ENCODE results near the gene CRKL.
"Not testable (repeated sequence)": the region's sequence is repeated elsewhere in the genome, so short reads cannot be mapped to it uniquely, and the experiment has no call there.

The CRKL gene, protein sequence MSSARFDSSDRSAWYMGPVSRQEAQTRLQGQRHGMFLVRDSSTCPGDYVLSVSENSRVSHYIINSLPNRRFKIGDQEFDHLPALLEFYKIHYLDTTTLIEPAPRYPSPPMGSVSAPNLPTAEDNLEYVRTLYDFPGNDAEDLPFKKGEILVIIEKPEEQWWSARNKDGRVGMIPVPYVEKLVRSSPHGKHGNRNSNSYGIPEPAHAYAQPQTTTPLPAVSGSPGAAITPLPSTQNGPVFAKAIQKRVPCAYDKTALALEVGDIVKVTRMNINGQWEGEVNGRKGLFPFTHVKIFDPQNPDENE

DNA sequence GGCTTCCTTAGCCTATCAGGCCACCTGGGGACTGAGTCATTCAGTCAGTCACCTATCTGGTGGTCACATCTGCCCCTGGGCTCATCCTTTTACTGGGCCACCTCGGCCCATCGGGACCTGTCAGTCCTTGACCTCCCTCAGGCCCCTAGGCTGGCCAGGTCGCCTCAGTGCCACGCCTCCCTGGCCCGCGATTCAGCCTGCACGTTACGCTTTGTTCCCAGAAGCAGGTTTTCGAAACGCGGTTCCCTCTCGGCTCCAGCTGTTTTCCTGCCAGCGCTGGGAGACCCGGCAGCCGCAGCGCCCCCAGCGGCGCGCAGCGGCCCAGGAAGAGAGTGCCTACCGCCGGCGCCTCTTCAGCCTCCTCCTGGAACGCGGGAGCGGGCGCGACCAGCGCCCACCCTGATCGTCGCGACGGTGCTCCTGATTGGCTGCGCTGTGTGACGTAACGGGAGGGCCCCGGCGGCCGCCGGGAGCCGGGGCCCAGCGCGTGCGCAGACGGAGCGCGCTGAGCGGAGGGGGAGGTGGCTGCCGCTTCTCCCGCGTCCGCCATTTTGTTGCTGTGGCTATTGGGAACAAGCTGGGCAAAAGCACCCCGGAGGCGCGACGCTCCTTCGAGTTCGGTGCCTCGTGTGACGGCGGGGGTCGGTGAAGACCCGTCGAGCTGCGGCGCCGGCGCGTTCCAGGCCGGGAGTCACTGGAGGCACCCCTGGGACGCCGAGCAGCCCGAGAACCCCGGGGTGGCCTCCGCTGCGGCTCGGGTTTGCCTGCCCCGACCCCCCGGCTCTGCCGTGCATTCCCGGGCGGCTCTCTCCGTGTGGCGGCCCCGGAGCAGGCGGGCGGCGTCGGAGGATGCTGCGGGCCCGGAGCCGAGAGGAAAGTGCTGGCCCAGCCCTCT is at the start of gene CRKL:
TSS of gene CRKL (plus strand) at position 492 of the 895 bp plus-strand sequence. CDS start 528 bp downstream, outside the sequence.
- DNase-seq (ENCODE audit: low spot score) = peak; percentile 97

DNA sequence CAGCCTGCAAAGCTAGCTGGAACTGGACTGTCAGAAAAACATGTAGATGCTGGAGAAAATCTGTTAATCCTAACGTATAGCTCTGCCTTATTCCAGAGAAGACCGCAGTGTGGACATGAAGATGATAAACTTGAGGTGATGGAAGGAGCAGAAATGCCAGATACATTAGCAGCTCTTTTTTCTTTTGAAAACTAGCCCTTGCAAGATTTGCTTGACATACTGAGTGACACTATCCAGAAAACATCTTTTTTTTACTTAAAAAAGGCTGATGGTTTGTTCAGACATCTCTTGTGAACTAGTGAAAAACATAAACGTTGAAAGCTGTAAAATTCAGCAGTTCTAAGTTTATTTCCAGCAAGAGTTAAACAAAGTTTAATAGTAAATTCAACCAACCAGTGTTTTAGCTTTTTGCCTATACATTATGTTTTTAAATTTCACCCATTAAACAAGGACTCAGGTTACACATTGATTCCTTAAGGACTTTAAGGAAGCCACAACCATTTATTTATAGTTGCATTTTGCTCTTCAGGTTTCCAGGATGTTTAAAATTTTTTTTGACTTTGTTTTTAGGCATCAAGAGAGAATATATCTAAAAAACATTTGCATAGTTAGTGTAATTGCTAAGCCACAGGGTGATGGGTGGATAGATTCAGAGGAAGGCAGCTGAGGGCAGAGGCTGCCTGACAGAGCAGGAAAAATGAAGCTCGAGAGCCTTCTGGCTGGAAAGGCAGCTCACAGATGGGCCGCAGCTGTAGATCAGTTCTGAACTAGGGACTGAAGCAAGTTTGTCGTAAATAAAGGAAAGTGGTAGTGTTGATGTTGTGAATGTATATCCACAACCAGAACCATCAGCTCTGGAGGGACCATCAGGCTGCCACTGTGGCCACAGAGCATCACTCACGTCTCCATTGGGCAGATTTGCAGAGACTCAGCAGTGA is 48.9 kb upstream of the CRKL start:
- no peak for DNase-seq (ENCODE audit: low spot score)

DNA sequence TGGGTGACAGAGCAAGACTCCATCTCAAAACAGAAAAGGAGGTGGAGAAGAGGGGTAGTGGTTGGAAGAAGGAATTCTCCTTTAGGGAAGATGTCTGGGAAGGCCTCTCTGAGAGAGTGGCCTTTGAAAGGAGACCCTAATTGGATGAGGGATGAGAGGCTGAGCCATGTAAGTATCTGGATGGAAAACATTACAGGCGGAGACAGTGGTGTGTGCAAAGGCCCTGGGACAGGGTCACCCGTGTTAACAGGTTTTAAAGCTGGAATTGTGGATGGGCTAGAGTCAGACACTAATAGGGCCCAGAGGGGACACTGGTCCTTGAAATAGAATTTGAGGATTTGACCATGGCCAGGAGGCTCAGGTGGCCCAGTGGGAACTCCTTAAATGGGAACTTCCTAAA is 48.0 kb upstream of the CRKL start:
- no peak for DNase-seq (ENCODE audit: low spot score)

DNA sequence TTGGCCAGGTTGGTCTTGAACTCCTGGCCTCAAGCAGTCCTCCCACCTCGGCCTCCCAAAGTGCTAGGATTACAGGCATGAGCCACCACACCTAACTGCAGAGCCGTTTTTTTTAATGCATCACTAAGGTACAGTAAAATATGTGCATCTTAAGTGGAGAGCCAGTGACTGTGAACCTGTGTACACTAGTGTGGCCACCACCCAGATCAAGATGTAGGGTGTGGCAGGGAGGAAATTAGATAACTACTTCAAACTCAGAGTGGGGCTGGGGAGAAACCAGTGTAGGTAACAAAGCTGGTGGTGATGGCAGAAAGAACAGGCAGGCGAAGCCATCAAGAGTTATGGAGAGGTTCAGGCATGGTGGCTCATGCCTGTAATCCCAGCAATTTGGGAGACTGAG is 44.0 kb upstream of the CRKL start:
- DNase-seq (ENCODE audit: low spot score) = no peak

DNA sequence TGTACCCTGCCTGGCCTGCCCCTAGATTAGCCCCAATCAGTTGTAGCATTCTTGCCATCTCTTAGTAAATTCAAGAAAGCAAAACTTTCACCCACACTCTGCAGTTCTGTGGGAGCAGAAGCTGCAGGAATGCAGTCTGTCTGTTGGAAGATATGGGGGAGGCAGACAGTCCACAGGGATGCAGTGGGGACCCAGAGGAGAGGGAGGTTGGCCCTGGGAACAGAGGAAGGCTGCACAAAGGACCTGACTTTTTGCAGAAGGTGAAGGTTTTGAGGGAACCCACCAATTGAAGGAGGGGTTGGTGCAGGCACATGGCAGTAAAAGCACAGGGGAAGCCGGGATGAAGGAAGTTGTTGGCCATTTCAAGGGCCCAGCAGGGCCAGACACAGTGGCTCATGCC is 41.9 kb upstream of the CRKL start:
- DNase-seq (ENCODE audit: low spot score) = no peak

DNA sequence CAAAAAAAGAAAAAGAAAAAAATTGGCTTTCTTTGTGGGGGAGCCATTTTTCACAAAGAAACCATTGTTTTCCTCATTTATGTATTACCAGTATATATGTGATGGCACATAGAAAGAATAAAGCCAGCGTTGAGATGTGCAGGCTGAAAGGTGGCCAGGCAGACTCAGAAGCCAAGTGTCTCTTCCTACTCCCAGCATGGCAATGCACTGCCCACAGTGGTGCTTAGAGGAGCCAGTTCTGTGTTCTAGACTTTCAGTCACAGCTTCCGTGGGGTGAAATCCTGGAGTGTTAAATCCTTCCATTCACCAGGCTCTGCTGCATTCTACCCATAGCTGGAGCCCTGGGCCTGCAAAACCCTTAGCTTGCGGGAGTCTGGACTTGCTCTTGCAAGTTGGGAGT is 39.5 kb upstream of the CRKL start:
- no peak for DNase-seq (ENCODE audit: low spot score)

DNA sequence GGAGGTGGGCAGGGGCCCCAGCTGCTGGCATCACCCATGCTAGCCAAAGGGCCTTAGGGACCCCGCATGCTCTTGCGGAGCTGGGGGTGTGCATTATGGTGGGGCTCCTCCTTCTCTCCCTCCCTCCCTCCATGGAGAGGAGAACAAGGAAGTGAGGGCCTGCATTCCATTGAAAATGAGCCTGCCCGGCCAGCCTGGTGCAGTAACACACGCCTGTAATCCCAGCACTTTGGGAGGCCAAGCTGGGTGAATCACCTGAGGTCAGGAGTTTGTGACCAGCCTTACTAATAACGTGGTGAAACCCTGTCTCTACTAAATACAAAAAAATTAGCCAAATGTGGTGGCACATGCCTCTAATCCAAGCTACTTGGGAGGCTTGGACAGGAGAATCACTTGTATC is 36.0 kb upstream of the CRKL start:
- DNase-seq (ENCODE audit: low spot score) = no peak

DNA sequence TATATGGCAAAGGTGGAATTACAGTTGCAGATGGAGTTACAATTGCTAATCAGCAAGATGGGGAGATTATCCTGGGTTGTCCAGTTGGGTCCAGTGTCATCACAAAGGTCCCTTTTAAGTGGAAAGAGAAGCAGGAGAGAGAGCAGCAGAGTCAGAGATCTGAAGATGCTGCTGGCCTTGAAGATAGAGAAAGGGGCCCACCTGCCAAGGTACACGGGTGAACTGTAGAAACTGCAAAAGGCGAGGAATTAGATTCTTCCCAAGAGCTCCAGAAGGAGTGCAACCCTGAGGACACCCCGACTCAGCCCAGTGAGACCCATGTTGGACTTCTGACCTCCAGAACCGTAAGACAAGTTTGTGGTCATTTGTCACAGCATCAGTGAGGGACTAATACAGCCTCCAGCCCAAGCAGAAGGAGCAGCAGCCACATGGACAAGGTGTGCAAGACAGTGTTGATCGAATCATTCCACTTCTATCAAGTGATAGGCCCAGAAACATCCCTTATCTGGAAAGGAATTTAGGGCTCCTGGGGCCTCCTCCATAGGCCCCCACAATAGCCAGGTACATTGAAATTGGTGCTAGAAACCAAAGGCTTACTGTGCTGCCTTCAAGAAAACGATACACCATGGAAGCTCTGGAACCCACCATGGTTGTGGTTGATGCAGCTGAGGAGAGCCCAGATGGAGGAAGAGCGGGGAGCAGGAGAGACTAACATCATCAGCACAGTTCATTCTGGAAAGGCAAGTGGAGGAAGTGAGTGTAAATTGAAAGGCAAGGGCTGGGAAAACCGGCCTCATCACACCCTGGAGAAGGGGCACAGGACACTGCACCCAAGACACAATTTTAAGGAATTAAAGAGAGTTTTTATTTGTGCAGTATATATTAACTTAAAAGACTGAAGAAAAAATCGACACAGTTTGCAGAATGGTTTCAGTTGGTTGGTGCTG is 35.1 kb upstream of the CRKL start:
- no peak for DNase-seq (ENCODE audit: low spot score)

DNA sequence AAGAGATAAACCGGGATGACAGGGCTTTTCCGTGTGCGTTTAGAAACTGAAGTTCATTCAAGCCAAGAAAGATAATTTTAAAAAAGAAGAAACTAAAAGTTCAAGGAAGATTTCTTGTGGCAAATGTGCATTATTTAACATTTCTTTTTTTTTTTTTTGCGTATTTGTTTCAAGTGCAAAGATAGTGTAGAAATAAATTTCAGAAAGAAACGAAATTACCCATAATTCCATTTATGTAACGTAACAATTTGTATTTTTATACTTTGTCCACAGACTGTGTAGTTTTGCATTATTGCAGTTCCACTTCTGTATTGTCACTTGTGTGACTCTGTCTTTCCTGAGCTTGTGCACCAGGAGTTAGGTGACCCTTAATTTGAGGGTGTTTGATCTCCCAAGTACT is 34.4 kb upstream of the CRKL start:
- DNase-seq (ENCODE audit: low spot score) = no peak

DNA sequence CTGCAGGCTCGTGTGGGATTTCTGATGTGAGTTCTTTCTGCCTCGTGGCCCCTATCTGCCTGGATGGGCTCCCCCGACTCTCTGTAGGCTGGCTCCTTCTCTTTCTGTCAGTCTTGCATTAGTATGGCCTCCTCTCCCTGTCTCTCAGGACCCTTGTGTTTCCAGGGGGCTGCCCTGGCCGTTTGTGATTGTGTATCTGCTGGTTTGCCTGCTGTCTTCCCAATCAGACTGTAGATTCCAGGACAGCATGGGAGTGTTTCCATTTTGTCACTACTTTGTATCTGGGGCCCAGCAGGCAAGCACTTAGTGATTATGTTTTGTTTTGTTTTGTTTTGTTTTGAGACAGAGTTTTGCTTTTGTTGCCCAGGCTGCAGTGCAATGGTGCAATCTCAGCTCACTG is 32.8 kb upstream of the CRKL start:
- DNase-seq (ENCODE audit: low spot score) = no peak

DNA sequence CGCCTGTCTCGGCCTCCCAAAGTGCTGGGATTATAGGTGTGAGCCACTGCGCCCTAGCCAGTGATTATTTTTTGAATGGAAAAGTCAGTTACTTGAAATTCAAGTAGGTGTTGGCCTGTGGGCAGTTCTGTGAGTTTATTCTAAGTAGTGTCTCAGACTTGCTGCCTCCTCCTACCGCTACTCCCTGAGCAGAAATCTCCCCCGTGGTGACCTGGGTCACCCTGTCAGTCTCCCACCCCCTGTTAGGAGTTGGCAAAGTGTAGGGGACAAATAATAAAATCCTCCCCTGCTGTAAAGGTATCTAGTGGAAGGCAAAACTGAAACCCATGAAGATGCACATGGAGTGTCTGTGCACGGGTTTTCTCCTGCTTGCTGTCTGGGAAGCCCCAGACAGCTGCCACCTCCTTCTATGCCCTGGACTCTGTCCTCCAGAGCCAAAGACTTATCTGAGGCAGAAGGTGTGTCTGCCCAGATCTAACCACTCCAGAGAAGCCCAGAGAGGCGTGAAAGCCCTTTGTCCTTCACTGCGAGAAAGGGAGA is 32.1 kb upstream of the CRKL start:
- DNase-seq (ENCODE audit: low spot score) = no peak

DNA sequence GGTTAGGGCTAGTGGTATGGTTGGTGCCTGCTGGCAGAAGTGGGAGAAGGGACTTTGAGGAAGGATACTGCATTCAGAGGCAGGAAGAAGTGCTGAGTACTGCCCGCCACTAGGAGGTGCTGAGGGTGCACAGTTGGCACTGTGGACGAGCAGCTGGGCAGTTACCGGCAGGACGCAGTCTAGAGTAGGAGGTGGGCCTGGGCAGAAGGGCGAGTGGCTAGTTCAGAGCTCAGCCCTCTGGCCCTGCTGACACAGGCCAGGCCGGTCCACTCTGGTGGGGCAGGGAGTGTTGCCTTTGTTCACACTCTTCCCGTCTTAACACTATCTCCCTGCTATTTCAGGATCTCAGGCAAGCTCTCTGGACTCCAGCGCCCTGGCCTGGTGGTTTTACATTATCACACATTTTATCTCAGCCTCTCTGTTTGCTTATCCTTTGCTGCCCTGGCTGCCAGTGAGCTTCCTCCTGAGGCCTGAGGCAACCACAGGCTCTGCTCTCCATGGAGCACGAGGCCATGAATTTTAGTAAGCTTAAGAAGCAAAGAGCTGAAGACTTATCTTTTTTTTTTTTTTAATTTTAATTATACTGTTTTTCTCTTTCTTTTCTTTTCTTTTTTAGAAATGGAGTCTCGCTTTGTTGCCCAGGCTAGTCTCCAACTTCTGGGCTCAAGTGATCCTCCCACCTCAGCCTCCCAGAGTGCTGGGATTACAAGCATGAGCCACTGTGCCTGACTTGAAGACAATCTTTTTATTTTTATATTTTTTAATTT is 31.5 kb upstream of the CRKL start:
- peak; percentile 26 for DNase-seq (ENCODE audit: low spot score)

DNA sequence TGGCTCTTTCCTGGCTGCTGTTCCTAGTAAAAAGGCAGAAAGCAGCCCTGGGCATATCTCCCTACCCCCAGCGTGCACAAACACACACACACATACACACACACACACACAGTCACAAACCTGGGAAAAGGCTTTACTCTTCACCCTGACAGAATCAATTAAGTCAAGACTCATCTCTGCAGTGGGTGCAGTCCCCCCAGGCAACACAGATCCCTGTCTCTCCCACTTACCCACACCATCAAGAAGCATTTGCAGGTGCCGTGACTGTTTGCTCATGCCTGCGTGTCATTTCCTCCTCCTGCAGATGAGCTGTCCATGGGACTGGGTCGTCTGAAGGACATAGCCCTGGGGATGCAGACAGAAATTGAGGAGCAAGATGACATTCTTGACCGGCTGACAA is 29.8 kb upstream of the CRKL start:
- DNase-seq (ENCODE audit: low spot score) = no peak

DNA sequence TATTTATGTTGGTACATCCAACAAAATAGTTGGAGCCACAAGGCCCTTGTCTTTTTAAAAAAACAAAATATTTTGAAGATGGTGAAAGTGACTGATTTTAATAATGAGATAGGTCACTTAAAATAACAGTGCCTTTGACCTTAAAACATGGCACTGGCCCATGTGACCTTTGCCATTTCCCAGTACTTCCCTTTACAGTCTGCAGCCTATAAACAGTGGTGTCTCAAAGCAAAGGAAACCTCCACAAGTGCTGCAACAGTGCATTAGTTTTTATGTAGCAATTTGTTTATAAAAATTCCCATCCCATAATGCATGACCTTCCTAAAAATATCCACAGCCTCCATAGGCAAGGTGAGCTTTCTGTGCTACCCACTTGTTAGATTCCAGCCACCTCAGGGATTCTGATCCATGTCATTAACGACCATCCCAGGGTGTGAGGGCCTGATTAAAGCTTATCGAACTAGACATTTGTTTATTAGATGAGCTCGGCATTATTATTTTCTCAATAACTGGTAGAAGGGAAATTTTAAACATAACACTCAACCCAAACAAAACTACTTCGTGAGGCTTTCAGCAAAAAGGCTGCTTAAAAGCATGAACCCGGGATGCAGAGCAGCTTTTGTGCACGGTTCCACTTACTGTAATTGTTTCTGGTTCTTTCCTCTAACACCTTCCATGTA is 28.0 kb upstream of the CRKL start:
- DNase-seq (ENCODE audit: low spot score) = no peak

DNA sequence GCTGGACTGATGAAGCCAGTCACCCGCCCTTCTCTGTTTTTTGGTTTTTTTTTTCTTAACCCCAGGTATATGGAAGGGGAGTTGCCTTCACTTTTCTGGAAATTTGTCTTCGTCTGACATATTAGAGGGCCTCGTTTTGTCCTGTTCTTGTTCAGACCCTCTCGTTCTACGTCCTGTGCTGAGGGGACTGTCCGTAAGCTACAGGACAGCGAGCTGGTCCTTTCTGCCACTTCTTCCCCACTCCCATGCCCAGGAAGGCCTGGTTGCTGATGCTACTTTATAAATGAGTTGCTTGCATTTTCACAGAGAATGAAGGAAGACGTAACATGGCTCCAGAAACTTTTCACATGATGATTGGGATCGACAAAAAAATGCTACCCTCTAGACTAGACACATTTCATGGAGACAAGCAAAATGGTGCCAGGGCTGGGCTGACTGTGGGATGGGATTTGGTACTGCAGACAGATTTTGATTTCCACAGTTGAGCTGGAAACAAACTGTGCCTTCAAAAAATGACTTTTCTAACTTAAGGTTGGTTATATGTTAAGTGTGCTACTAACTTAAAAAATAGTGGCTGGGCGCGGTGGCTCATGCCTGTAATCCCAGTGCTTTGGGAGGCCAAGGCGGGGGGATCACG is 27.2 kb upstream of the CRKL start:
- no peak for DNase-seq (ENCODE audit: low spot score)

DNA sequence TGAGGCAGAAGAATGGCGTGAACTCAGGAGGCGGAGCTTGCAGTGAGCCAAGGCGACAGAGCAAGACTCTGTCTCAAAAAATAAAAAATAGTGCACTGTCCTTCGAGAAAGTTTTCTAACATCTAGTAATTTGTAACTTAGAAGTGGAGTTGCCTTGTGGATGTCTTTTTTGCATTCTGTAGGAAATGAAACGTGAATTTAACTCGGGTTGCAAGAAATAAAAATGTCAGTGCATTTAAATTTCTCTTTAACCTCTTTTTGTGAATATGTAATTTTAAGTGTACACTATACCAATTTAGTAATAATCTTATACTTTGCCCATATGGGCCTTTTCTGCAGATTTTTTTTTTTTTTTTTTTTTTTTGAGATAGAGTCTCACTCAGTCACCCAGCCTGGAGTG is 26.2 kb upstream of the CRKL start:
- no peak for DNase-seq (ENCODE audit: low spot score)

DNA sequence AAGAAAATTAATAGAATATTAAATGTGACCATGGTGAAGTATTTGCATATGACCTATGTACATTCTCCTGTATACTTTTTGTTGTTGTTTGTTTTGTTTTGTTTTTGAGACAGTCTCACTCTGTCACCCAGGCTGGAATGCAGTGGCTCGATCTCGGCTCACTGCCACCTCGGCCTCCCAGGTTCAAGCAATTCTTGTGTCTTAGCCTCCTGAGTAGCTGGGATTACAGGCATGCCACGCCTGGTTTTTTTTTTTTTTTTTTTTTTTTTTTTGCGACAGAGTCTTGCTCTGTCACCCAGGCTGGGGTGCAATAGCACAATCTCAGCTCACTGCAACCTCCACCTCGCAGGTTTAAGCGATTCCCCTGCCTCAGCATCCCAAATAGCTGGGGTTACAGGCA is 19.5 kb upstream of the CRKL start:
- DNase-seq (ENCODE audit: low spot score) = not testable (repeated sequence)

DNA sequence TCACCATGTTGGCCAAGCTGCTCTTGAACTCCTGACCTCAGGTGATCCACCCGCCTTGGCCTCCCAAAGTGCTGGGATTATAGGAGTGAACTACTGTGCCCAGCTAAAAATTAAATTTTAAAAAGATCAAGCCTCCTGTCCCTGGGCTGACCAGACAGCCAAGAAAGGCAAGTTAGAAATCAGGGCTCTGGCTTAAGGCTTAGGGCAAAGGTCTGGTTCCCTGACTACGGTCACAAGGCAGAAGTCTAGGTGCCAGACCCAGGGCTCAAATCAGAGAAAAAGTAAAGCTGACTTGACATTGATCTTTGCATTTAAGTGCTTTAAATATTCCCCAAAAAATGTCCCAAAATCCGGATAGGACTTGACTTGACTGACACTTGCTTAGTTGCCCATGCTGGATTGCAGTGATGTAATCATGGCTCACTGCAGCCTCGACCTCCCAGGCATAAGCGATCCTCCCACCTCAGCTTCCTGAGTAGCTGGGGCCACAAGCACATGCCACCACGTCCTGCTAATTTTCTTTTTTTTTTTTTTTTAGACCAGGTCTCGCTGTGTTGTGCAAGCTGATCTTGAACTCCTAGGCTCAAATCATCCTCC is 17.3 kb upstream of the CRKL start:
- DNase-seq (ENCODE audit: low spot score) = no peak

All from CD4-positive, alpha-beta T cell treated with Interleukin-2 at 100 ng/mL for 4 hours (primary cell).